Activated CD4-positive, alpha-beta T cell treated with anti-CD3 and anti-CD28 coated beads, Interleukin-2, amount 50 U/mL, for 1 hour (primary cell): Measurements from ENCODE around the gene NAALADL2.
"Not testable (repeated sequence)": the region's sequence is repeated elsewhere in the genome, so short reads cannot be mapped to it uniquely, and the experiment has no call there.

Source experiments
- DNase-seq: peaks from one replicate; pipeline ENCODE4 v3.0.0-alpha.2; 2020

The NAALADL2 gene

DNA sequence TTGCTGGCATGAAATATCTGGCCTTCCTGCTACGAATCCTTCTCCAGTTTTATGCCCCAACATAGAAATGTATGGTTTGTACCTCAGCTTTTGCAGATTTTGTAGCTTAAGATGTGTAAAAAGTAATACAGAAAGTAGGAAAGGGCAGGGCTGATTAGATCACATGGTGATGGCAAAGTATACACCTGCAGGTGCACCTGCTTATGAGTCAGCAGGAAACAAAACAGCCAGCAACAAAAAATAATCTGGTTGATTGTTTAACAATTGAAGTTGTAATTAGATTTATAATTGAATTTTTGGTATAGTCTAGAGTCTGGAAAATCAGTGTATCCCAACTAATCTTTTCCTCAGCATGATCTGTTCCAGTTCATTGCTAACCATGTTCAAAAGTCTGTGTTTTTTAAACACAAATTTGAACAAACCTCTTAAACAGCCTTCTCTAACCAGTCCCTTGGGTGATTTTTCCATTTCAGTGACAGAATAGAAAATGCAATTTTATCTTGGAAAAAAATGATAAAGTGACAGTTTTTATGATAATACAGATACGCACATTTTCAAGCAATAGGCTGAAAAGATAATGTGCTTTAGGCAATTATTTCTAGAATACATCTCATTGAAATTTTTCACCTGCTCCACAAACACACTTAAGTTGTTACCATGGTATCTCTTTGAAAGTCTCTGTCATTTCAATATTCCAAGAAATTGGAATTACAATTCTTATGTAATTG is 477.4 kb downstream of the NAALADL2 start:
- no peak for DNase-seq

DNA sequence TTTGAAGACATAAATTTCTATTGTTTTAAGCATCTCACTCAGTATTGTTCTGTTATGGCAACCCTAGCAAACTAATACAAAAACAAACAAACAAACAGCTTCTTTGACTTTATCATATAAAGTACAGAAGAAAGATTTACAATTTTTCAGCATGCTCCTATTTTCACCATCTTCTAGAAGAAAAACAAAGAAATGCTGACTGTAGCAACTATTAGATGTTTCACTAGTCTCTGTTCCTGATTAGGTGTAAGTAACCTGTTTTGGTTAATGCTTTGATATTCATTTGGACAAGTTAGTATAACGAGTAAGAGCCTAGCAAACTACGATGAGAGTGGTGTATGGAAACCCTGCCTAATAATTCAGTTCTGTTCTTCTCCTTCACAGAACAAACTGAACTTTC is 478.5 kb downstream of the NAALADL2 start:
- no peak for DNase-seq

DNA sequence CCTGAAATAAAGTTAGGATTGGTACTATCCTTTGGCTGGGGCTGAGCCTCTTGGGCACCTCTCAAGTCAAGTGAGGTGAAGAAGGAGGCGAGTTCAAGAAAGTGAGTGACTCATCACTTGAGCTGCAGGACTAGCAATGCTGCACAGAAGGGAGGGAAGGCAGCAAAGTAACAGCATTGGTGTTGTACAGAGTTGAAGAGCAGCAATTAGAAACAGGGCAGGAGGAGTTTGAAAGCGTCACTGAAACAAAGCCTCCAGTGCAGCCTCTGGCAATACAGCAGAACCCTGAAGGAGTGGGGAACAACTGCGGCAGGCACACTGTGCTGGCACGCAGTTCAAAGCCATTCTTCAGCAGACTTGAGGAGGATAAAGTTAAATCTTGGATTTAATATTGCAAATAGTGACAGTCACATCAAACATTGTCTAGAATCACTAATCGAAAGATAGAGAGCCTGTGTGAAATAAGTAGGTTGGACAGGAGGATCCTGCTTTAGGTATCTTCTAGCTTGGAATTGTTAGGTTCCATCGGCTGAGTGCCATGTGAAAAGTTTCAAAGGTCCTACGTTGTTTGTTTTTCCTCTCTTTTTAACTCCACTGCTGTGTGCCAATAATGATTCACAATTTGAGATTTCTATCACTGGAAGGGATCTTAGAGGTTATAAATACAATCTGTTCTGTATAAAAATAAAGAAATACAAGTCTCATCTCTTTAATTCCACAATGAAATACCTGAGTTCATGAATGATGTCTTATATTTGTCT is 479.8 kb downstream of the NAALADL2 start:
- no peak for DNase-seq

DNA sequence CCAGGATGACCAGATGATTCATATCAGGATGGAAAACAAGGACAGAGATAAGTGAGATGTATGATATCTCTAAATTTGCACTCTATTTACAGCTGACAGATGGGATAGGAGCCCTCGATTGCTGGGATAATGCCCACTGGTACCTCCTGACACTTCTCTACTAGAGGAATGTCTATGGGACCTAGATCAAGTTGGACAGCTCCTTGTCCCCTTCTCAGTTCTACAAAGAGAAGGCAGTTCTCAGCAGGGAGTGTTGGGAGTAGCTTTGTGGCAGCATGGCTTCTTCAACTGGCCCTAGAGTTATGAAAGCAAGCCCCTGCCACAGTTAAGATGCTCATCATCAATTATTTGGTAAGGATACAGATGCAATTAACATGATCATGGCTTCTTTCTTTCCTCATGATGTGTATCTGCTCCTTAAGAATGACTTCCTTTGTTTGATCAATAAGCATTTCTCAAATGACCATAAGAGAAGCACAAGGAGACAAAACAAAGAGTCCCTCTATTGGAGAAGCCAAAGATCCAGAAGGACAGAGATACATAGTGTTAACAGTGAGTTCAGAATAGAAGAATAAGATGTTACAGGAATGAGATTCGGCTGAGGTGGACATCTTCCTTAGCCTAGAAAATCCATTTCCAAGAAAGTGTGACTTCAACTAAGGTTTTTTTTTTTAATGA is 481.3 kb downstream of the NAALADL2 start:
- DNase-seq, result no peak

DNA sequence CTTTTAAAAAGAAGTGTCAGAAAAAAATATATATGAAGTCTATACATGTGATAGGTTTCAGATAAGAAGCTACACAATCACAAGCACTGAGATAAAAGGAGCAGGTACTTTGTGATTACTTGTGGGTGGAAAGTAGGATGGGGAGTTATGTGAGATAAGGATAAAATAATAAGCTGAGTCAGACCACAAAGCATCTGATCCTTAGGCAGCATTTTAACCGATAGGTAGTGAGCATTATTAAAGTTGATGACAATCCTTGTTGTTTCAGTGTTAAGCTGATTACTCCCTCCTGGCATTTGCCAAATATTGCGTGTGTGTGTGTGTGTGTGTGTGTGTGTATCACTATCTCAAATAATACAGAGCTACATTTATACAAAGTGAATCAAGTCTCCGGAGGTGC is 483.1 kb downstream of the NAALADL2 start:
- DNase-seq, result no peak

DNA sequence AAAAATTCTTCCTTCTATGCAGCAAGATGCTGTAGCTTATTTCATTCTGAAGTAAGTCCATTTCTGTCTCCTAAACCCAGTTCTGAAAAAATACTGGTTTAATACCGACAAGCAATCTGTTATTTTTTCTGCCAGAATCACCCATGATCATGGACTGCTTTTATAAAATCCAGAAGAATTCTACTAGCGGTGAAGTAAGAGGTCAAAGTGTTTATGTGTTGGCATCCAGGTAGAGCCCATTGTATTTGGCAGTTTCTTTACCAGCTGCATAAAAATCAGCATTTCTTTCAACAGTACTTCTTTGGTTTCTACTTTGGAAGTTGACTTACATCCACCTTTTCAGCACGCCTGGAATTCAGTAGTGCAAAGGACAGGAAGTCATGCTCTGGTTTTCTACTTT is 484.8 kb downstream of the NAALADL2 start:
- no peak for DNase-seq

DNA sequence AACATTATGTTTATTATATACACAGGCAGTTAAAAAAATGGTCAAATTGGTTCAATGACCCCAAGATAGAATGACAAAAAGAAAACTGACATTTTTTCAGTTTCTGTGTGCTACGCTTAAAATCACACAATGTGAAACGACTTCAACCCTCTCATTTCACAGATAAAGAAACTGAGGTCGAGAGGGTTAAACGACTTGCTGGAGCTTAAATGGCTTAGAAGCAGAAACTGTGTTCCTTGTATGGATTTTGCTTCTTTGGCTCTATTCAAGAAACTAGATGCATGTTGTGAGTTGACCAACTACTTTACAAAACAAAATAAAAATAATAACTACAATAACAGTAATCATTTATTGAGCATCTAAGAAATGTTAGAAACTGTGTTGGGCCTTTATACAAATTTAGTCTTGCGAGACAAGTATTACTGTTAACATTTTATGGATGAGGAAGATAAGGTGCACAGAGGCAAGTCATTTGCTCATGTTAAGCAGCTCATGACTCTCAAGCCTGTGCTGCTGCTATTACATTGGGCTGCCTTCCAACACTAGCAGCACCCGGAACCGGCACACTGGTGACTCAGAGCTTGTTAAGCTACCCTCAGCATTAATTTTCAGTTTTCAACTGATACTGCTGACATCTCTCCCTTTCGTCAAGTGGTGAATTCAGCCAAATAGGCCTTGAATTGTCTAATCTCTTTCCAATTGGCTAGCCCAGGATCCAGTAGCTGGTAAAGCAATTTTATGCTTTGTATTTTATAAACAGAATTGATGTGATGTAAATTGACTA is 487.6 kb downstream of the NAALADL2 start:
- DNase-seq, result no peak

DNA sequence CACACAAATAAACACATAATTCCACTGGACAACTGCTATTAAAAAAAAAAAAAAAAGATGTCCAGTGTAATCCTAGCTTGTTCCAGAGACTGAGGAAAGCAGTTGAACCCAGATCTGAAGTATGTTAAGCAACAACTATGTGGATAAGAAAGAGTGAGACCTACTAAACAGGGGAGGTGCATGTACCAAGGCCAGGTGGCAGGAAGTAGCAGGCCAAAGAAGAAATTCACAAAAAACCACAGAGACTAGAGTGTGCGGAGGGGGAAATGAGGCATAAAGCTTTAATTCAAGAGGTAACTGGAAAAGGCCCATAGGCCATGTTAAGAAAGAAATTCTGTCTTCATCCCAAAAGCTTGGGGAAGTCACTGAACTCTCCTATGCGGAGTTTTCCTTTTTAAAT is 490.0 kb downstream of the NAALADL2 start:
- no peak for DNase-seq

DNA sequence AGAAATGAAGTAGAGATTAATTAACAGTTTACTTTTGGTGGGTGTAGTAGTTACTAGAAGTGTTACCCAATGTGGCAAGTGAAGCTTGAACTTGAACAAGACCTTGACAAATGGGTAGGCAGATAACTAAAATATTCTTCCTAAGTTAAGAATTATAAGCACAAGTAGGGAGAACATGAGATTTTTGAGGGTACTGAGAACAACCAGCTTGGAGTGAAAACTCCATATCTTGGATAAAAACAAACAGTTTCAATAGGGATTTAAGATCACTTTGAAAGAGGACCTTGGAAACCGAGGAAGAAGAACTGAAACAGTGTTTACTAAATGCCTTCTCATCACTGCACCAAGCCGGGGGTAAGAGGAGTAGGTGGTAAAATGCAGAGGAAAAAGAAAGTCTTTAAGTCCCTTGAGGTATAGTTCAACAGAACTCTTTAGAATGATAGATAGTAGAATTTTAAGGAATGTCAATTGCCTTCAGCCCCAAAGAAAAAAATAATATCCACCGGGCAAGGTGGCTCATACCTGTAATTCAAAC is 496.7 kb downstream of the NAALADL2 start:
- DNase-seq, result no peak

DNA sequence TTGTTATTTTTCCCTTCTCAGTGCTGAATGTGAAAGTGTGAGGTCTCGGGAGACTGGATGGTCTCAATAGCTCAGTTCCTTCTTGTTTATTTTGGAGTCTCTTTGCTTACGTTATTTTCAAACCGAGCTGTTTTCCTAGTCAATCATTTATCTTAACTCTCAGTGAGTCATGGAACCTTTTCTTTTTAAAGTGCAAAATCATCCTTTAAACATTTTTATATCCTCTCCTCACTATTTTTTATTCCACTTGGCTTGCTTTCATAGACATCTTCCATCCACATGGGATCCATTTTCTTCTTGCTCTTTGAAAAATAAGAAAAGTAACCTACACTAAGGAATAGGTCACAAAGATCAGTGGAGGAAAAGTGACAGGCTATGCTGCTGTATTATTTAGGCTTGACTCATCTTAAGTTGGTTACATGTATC is 497.8 kb downstream of the NAALADL2 start:
- DNase-seq, result no peak

DNA sequence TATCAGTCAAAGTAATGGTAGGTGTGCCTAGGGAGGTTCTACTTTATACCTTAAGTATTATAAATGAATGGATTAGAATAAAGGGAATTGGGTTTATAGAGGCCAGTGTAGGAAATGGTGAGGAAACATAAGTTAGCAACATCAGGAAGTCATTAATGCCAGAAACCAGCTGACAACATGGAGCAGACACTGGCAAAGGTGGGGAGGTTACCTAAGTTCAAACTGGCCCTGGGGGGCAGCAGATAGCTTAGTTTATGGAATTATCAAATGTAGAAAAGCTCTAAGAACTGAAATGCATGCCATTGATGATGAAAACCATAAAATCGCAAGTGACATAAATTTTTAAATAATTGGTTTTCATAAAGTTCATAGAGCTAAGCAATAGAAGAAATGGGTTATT is 498.6 kb downstream of the NAALADL2 start:
- DNase-seq, result no peak

DNA sequence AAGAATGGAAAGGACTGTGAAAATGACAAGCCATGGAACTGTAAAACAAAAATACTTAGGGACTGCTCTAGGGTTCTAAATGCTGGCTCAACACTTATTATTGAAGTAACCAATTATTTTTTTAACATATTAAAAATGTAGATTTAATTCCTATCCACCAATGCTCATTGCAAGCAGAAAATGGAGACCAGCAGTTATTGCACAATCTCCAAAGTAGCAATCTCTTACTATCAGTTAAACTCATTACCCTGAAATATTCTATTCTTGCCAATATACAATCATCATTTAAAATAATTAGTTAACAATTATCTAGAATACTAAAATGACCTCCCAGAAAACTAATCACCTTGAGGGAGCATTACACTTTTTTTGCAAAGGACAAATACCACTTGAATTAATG is 499.8 kb downstream of the NAALADL2 start:
- no peak for DNase-seq

DNA sequence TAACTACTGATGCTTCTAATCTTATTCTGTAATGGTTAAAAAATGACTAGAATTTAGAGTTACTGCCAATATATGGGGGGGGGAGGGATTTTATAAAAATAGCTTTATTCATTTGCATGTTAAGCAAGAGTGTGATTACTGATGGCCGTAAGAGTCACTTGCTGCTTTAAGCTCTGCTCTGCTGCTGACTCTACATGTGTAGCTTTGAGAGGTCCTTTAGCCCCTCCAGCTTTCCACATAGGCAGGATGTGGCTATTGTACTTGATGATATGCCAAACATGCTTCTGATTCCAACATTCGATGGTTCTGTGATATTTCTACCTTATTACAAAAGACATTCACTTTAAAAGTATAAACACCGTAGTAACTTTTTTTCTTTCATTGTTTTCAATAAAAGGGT is 511.3 kb downstream of the NAALADL2 start:
- not testable (repeated sequence) for DNase-seq

DNA sequence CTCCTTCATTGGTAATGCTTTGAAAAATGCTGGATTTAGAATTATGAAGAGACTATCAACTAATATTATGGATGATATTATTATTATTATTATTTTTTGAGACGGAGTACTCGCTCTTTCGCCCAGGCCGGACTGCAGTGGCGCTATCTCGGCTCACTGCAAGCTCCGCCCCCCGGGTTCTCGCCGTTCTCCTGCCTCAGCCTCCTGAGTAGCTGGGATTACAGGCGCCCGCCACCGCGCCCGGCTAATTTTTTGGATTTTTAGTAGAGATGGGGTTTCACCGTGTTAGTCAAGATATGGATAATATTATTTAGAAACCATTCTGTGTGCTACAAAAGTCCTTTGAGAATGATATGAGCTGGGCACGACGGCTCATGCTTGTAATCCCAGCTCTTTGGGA is 512.1 kb downstream of the NAALADL2 start:
- DNase-seq, result not testable (repeated sequence)

DNA sequence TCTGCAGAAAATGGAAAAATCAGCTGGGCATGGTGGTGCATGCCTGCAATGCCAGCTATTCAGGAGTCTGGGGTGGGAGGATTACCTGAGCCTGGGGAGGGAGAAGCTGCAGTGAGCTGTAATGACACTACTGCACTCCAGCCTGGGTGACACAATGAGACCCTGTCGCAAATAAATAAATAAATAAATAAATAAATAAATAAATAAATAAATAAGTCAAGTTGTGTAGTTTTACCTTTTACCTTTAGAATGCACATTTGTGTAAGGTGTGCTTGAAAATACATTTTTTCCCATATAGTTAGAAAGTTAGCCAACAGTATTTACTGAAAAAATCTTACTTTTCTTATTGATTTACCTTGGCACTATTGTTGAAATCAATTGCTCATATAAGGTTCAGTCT is 515.6 kb downstream of the NAALADL2 start:
- no peak for DNase-seq

DNA sequence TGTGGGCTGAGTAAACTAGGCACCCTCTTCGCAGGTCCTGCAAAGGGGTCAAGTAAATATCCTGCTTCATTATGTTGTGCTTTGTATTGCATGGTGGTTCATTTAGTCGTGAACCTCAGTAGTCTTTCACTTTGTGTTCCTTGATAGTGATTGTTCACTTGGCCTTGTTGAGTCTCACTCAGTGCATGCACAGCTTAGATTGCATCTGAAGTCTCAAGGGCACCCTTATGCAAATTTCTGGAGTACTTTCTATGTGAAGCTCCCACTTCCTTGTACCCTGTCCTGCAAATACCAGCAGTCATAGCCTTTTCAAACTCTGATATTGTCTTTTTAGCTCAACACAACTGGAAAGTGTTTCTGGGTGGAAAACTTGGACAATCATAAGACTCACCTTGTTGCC is 519.2 kb downstream of the NAALADL2 start:
- no peak for DNase-seq

DNA sequence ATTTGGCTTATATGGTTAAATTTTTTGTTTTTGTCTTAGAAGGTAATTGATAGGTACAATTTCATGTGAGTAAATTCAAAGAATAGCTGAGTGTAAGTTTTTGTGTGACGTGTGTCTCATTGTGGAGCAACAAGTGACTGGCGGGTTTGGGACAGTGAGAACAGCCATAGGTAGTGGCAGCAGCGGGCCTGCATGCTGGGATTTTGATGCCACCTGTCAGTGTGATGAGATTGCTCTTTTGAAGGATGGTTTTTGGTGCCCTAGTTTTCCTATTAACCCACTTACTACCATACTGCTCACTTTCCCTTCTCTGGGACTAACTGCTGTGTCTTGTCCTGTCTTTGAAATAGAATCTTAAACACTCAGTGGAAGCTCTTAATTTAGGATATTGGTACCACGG is 522.6 kb downstream of the NAALADL2 start:
- no peak for DNase-seq

DNA sequence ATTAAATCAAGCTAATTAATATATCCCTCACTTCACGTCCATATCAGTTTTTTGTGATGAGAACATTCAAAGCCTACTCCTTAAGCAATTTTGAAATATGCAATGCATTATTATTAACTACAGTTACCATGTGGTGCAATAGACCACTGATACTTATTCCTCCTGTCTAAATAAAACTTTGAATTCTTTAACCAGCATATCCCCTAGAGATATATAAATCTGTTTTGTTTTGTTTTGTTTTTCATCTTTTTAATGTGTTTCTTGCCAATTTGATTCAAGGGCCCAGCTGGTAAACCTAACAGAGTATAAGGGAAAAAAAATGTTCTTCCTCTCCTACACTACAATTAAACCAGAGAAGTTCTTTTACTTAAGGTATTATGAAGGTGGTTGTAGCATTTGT is 524.2 kb downstream of the NAALADL2 start:
- no peak for DNase-seq

DNA sequence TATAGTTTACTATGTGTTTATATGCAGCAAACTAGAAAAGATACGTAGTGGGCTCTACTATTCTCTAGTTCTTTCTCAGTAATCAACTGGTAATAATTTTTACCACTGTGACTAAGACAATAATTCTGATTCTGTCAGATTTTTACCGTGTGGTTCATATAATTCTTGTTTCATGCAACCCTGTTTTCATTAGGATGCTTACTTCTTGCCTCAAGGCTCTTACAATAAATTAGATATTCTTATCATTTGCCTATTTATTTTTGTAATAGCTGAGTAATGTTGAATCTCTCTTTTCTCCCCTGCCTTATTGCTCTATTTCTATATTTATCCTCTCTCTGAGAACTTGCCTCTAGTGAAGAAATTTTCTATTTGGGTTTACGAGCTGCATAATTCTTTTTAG is 524.7 kb downstream of the NAALADL2 start:
- no peak for DNase-seq

DNA sequence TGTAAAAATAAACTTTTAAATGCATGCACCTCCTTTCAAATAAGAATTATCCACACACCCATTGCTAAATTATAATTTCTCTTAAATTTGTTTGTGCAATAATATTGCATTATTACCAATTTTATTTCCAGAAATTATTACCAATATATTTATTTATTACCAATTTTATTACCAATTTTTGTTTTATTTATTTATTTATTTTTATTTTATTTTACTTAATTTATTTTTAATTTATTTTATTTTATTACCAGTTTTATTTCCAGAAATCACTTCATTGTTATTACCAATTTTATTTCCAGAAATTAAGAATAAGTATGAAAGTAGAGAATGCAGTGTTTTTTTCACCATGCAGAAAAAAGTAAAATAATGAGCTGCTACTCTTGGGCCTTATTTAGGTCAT is 525.4 kb downstream of the NAALADL2 start:
- no peak for DNase-seq

DNA sequence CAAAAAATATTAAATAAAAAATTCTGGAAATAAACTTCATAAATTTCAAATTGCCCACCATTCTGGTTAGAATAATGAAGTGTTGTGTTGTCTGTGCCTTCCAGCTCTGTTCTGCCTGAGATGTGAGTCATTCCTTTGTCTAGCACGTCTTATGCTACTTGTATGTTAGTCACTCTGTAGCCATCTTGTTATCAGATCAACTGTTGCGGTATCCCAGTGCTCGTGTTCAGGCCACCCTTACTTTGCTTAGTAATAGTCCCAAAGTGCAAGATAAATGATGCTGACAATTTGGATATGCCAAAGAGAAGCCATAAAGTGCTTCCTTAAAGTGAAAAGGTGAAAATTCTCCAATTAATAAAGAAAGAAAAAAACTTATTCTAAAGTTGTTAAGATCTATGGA is 527.5 kb downstream of the NAALADL2 start:
- DNase-seq, result no peak

DNA sequence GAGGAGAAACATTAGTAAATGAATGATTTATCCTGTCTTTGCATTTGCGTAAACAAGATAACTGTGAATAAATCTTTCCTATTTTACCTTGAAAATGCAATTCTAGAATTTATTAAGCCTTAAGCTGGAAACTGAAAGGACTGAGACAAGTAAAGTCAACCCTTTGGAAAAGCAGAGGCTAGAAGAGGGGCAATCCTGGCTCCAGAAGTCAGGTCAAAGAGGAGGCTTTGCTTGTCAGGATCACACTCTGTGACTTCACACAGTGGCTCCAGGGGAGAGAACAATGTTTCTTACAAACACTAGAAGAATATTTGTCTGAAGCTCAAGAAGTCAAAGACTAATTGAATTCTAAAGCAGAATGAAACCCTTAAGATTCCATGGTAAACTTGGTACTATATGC is 530.4 kb downstream of the NAALADL2 start:
- no peak for DNase-seq

DNA sequence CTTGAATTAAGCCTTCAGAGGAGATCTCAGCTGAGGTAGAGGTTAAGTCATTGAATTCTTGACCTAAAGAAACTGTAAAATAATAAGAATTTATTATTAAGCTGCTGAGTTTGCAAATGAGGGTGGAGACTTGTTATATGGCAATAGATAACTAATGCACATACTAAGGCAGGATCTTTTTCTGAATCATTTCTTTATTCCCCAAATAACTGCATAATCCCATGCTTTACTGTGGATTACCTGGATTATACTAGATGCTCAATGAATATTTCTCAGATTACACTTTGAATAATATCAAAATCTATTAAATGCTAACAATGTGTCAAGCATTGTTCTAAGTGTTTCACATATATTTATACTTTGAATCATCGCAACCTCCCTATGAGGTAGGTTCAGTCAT is 532.5 kb downstream of the NAALADL2 start:
- no peak for DNase-seq
